Right lobe of liver (tissue), 6 donors: ENCODE measurements around the gene TCOF1. TPM values are rescaled to one million over a fixed set of nuclear protein-coding genes. Genes with fewer than 3 reads are reported as not detected.
A peak's percentile ranks its signal among the peaks of the same experiment; 100 is the strongest.

Source experiments
- ATAC-seq, 4 donors: fragments of 200-7000 bp; cut with Tn5 transposase; one replicate each; pipeline ENCODE4 v1.9.1; 2020; ENCODE audit warnings: mild to moderate bottlenecking in 4 of 4, moderate library complexity in 4 of 4
- DNase-seq, 3 donors: peaks; one replicate each; pipeline ENCODE4 v3.0.0-alpha.2; 2020
- H3K27ac ChIP-seq, 3 donors: fragments of 200-600 bp; one replicate each; pipeline ENCODE4 v1.8.0; 2022
- H3K27me3 ChIP-seq, 2 donors: fragments of 200-600 bp; one replicate each; pipeline ENCODE4 v1.8.0; 2022
- H3K36me3 ChIP-seq, 4 donors: fragments of 200-600 bp; sonication (generic) in 1 of 4; one replicate each; pipeline versions ENCODE4 v1.5.1 to v1.8.0; 2017 to 2022; ENCODE audit warnings: control low read depth in 1 of 4
- H3K4me1 ChIP-seq, 4 donors: fragments of 200-600 bp; sonication (generic) in 1 of 4; one replicate each; pipeline versions ENCODE4 v1.5.1 to v1.8.0; 2017 to 2022; ENCODE audit warnings: control low read depth in 1 of 4
- H3K4me3 ChIP-seq, 3 donors: fragments of 200-600 bp; one replicate each; pipeline ENCODE4 v1.8.0; 2022
- H3K9me3 ChIP-seq, 4 donors: fragments of 200-600 bp; sonication (generic) in 1 of 4; one replicate each; pipeline versions ENCODE4 v1.5.1 to v1.8.0; 2017 to 2022; ENCODE audit warnings: control low read depth in 1 of 4
- CTCF ChIP-seq, 4 donors: fragments of 200-600 bp in 3 of 4; fragments of 450-650 bp in 1 of 4; IDR thresholded peaks; one replicate each; pipeline versions ENCODE4 v1.5.1 to v1.8.0; 2016 to 2022; ENCODE audit warnings: antibody characterized with exemption in 4 of 4, mild to moderate bottlenecking in 2 of 4
- POLR2A ChIP-seq: fragments of 450-650 bp; IDR thresholded peaks from one replicate; pipeline ENCODE4 v1.6.1; 2017; ENCODE audit warnings: antibody characterized with exemption, mild to moderate bottlenecking
- WGBS: methylation state at CpG from one replicate; pipeline ENCODE4 v1.1.6; 2018; ENCODE audit warnings: low coverage, low lambda C conversion rate; ENCODE audit not compliant: insufficient coverage; ENCODE audit errors: missing lambda C conversion rate; 5-methylcytosine and 5-hydroxymethylcytosine counted together
- intact Hi-C, 2 donors: fragments of 100-400 bp; cut with DNase I; formaldehyde crosslinking; loops; one replicate each; pipeline versions ENCODE4 v1.11.2 to v1.14.1; 2022
- total RNA-seq, 6 experiments: library from RNA; depleted of rRNA in 2 of 6; stranded (reverse); fragments of >200 nt in 2 of 6; fragmentation: NEBNext Ultra II Directional in 3 of 6; extraction: Animal tissue kit (Norgen Biotek cat#: 25700) in 3 of 6; gene quantifications; one replicate each; pipeline versions ENCODE4 v1.1.0 to v1.2.4, GENCODE V29; 2016 to 2023
- donor health status: DM: no; HTN: yes; CAD: no.
- donor health status: DM: no; HTN: no; CAD: no.
- donor health status: DM: no; HTN: no; CAD: no.
- donor health status: DM: no; HTN: yes; CAD: no.
- donor health status: DM: no; HTN: yes; CAD: no.

TCOF1 gene
- total RNA-seq, 6 experiments from 2014 or later: 6.7 to 12.0 (median 8.9) TPM

GRCh38 chr5:150361301-150361700, 3.8 kb downstream of the TCOF1 start:
- 88% methylated on average over 1 of the region's 1 CpG for WGBS
- no peak for DNase-seq
- TF ChIP-seq POLR2A (no peak), CTCF (IDR thresholded peaks at IDR 0.05) (no peak)
- Histone ChIP-seq H3K4me1 (peaks cover 0 to 17% (median under 1%) of the 10 kb centered on the region in 4 donors), H3K36me3 (peaks cover 0 to 49% (median 10%) of the 10 kb centered on the region in 4 donors), H3K4me3 (no peak overlapping the region), H3K9me3 (no peaks in the 10 kb centered on the region), H3K27me3 (no peaks in the 10 kb centered on the region), H3K27ac (no peak overlapping the region)
- ATAC-seq: no peak
- intact Hi-C loops: no loop called here

- Histone ChIP-seq H3K9me3 (no peaks in the 10 kb centered on the region), H3K36me3 (peaks cover 0 to 57% (median 14%) of the 10 kb centered on the region in 4 donors), H3K27ac (no peak overlapping the region), H3K4me3 (no peak overlapping the region), H3K4me1 (peaks cover 0 to 8% (median 0%) of the 10 kb centered on the region in 4 donors), H3K27me3 (no peaks in the 10 kb centered on the region)
- TF ChIP-seq POLR2A: no peak
- TF ChIP-seq CTCF (IDR thresholded peaks at IDR 0.05): no peak
- ATAC-seq (no peak), DNase-seq (no peak)
- WGBS: 89% methylated on average over 2 of the region's 2 CpGs
- intact Hi-C loops: no loop called here
These were observed 5.7 kb downstream of the TCOF1 start for GRCh38 chr5:150363185-150363584.

GRCh38 chr5:150364004-150364403, 6.5 kb downstream of the TCOF1 start:
- H3K27me3 ChIP-seq: no peaks in the 10 kb centered on the region
- 85% methylated on average over 9 of the region's 9 CpGs for WGBS
- no peak for TF ChIP-seq POLR2A
- TF ChIP-seq CTCF (IDR thresholded peaks at IDR 0.05): no peak
- intact Hi-C loops: no loop called here
- DNase-seq: no peak
- H3K36me3 ChIP-seq: peaks cover 0 to 65% (median 18%) of the 10 kb centered on the region in 4 donors
- no peak for ATAC-seq
- H3K4me3 ChIP-seq: no peak overlapping the region
- H3K9me3 ChIP-seq: no peaks in the 10 kb centered on the region
- no peaks in the 10 kb centered on the region for H3K4me1 ChIP-seq
- no peak overlapping the region for H3K27ac ChIP-seq

- H3K36me3 ChIP-seq: peaks cover 0 to 83% (median 28%) of the 10 kb centered on the region in 4 donors
- no peak for DNase-seq
- no peaks in the 10 kb centered on the region for H3K27me3 ChIP-seq
- TF ChIP-seq CTCF (IDR thresholded peaks at IDR 0.05): no peak
- no peak for TF ChIP-seq POLR2A
- no peaks in the 10 kb centered on the region for H3K4me1 ChIP-seq
- no CpG with 5 or more reads among the region's 4 CpGs for WGBS
- no peak for ATAC-seq
- intact Hi-C loops: no loop called here
- no peak overlapping the region for H3K27ac ChIP-seq
- H3K9me3 ChIP-seq: no peaks in the 10 kb centered on the region
- no peak overlapping the region for H3K4me3 ChIP-seq
These were observed 11.0 kb downstream of the TCOF1 start for GRCh38 chr5:150368526-150368925.

- Histone ChIP-seq H3K36me3 (peaks cover 0 to 92% (median 38%) of the 10 kb centered on the region in 4 donors), H3K9me3 (no peaks in the 10 kb centered on the region), H3K27me3 (no peaks in the 10 kb centered on the region), H3K4me3 (no peak overlapping the region), H3K4me1 (no peaks in the 10 kb centered on the region), H3K27ac (no peak overlapping the region)
- intact Hi-C loops: no loop called here
- DNase-seq (no peak), ATAC-seq (peak; percentile 9 to 67 (median 26))
- 93% methylated on average over 4 of the region's 6 CpGs for WGBS
- TF ChIP-seq POLR2A: no peak
- no peak for TF ChIP-seq CTCF (IDR thresholded peaks at IDR 0.05)
These were observed 15.1 kb downstream of the TCOF1 start for GRCh38 chr5:150372639-150373038.
